ENCODE results near the gene TRPM3. TPM values are rescaled to one million over a fixed set of nuclear protein-coding genes. Genes with fewer than 3 reads are reported as not detected.

Gene TRPM3
- total and polyA plus RNA-seq, 2 of the 13 experiments (the other 11 are each of a cell fraction or from before 2014, with no cell fraction given), result not detected

- TF ChIP-seq ZNF318 (CRISPR knock-in tag; IDR thresholded peaks at IDR 0.05), result no peak
- no peak for TF ChIP-seq ZKSCAN5 (CRISPR knock-in tag; IDR thresholded peaks at IDR 0.05)
- no peak for TF ChIP-seq ZBTB37 (CRISPR knock-in tag; IDR thresholded peaks at IDR 0.05)
- TF ChIP-seq FOXM1 (CRISPR knock-in tag; IDR thresholded peaks at IDR 0.05), result no peak
- no peak; the same call in 1 of the 2 replicates for TF ChIP-seq ZNF121 (CRISPR knock-in tag; IDR thresholded peaks at IDR 0.05)
- no peak for TF ChIP-seq ZC3H4 (CRISPR knock-in tag; IDR thresholded peaks at IDR 0.05; ENCODE audit: borderline replicate concordance)
- TF ChIP-seq NR2F6 (IDR thresholded peaks at IDR 0.05), result peak; percentile 55; the same call in 1 of the 2 replicates
- TF ChIP-seq NR2F6 (CRISPR knock-in tag; IDR thresholded peaks at IDR 0.05), result peak; percentile 21; the same call in 1 of the 2 replicates
- TF ChIP-seq ZNF646 (CRISPR knock-in tag; IDR thresholded peaks at IDR 0.05), result peak; percentile 97
- TF ChIP-seq KDM2A (CRISPR knock-in tag; IDR thresholded peaks at IDR 0.05; ENCODE audit: borderline replicate concordance, low read depth), result no peak
- TF ChIP-seq REPIN1 (CRISPR knock-in tag; IDR thresholded peaks at IDR 0.05; ENCODE audit: borderline replicate concordance, low read depth), result peak; percentile 89; the same call in 1 of the 2 replicates
These were observed 24.9 kb downstream of the TRPM3 start (continued) for GRCh38 chr9:71096421-71097108.

Data from HepG2 (cell line).